Motor neuron (in vitro differentiated cells): ENCODE results near the gene MYEOV. TPM values are rescaled to one million over a fixed set of nuclear protein-coding genes. Genes with fewer than 3 reads are reported as not detected.

ENCODE experiments used
- ATAC-seq, 8 experiments: fragments of 200-7000 bp; cut with Tn5 transposase; replicated peaks in 6 of 8; 2 replicates each; pipeline ENCODE4 v1.8.0; 2021; ENCODE audit warnings: mild to moderate bottlenecking in 8 of 8, moderate library complexity in 8 of 8
- H3K27ac ChIP-seq, 2 donors: fragments of 250-450 bp; sonication (Bioruptor Pico); 2 replicates each; pipeline ENCODE4 v1.9.0; 2021; ENCODE audit warnings: antibody characterized with exemption in 2 of 2, mild to moderate bottlenecking in 2 of 2, moderate library complexity in 1 of 2
- H3K4me1 ChIP-seq, 2 donors: fragments of 250-450 bp; sonication (Bioruptor Pico); replicated peaks in 1 of 2; 2 replicates each; pipeline ENCODE4 v1.6.1; 2021; ENCODE audit warnings: antibody characterized with exemption in 2 of 2, mild to moderate bottlenecking in 2 of 2, moderate library complexity in 1 of 2
- H3K4me3 ChIP-seq, 5 donors: fragments of 250-450 bp; sonication (Bioruptor Pico); 2 replicates each; pipeline ENCODE4 v1.9.0; 2021; ENCODE audit warnings: antibody characterized with exemption in 5 of 5, mild to moderate bottlenecking in 5 of 5, moderate library complexity in 4 of 5
- WGBS, 10 experiments: fragments of 450-650 bp; shearing (Covaris generic); methylation state at CpG; one replicate each; pipeline ENCODE4 v1.0.0; 2022; 5-methylcytosine and 5-hydroxymethylcytosine counted together
- in situ Hi-C, 9 experiments: fragments of 400-800 bp; cut with MboI; loops; one replicate each; pipeline ENCODE4 v1.15.0; 2021; ENCODE audit warnings: low sequenced_read_pairs in 9 of 9, low pct_unique_long_range_greater_than_20kb in 2 of 9; ENCODE audit not compliant: unreplicated experiment in 9 of 9
- total RNA-seq, 8 experiments: library from RNA; unstranded; fragments of 300-600 nt; gene quantifications; 2 replicates each; pipeline versions ENCODE4 v1.2.3 to v1.2.4, GENCODE V29; 2022

MYEOV gene
- total RNA-seq, 8 experiments from 2014 or later = 0.05 to 59.6 (median 1.3) TPM; not detected in 1

- Histone ChIP-seq H3K4me1 (peaks cover 0 to 4% of the 10 kb centered on the region in 2 donors), H3K4me3 (no peak overlapping the region), H3K27ac (no peak overlapping the region)
- 0 to 46% (median 45%) methylated on average over 1 to 4 of the region's 8 CpGs; no CpG with 5 or more reads in 7 of the 10 experiments for WGBS, 10 experiments
- ATAC-seq = no peak
- in situ Hi-C loops = loop anchor here in 1 of 9 experiments (25.0 kb wide), 1 partner anchor 369 kb away; no protein-coding TSS in a partner anchor
These were observed 868 bp upstream of the MYEOV start for GRCh38 chr11:69293087-69293486.

DNA sequence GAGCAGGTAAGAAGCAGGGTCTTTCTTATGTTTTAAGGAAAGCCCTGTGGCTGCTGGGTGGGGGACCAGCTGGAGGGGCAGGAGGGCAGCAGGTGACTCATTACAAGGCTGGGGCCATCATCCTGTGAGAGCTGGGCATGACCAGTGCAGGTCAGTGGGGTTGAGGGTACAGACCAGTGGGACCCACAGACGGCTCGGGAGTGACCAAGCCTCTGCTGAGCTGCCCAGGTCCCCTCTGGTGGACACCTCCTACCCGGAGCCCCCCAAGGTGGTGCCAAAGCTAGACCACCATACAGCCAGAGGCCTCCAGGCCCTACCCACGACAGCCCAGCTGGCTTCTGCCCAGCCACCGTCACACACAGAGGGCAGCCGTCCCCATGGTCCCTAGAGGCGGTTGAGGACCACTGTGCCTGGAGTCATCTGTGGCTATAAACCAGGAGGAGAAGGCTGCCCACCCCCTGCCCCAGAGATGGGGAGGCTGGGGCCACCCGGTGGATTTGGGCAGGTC, 670 bp downstream of the MYEOV start:
- in situ Hi-C loops = loop anchor here in 1 of 9 experiments (25.0 kb wide), 1 partner anchor 368 kb away; no protein-coding TSS in a partner anchor
- H3K27ac ChIP-seq = no peak overlapping the region
- H3K4me1 ChIP-seq = peaks cover 0 to 4% of the 10 kb centered on the region in 2 donors
- ATAC-seq = no peak
- WGBS, 10 experiments = 94% methylated on average over 6 of the region's 8 CpGs; no CpG with 5 or more reads in 9 of the 10 experiments
- no peak overlapping the region for H3K4me3 ChIP-seq

- in situ Hi-C loops = loop anchor here in 1 of 9 experiments (25.0 kb wide), 1 partner anchor 367 kb away; no protein-coding TSS in a partner anchor
- Histone ChIP-seq H3K4me1 (peaks cover 0 to 4% of the 10 kb centered on the region in 2 donors), H3K4me3 (no peak overlapping the region), H3K27ac (no peak overlapping the region)
- ATAC-seq = no peak
- 80 to 100% (median 91%) methylated on average over 1 to 10 of the region's 31 CpGs; no CpG with 5 or more reads in 4 of the 10 experiments for WGBS, 10 experiments
These were observed 1.4 kb downstream of the MYEOV start for GRCh38 chr11:69295079-69295994.

GRCh38 chr11:69295995-69296889, 2.3 kb downstream of the MYEOV start:
- peak in 3 of 8 experiments; percentile 5 to 10 (median 6) for ATAC-seq

DNA sequence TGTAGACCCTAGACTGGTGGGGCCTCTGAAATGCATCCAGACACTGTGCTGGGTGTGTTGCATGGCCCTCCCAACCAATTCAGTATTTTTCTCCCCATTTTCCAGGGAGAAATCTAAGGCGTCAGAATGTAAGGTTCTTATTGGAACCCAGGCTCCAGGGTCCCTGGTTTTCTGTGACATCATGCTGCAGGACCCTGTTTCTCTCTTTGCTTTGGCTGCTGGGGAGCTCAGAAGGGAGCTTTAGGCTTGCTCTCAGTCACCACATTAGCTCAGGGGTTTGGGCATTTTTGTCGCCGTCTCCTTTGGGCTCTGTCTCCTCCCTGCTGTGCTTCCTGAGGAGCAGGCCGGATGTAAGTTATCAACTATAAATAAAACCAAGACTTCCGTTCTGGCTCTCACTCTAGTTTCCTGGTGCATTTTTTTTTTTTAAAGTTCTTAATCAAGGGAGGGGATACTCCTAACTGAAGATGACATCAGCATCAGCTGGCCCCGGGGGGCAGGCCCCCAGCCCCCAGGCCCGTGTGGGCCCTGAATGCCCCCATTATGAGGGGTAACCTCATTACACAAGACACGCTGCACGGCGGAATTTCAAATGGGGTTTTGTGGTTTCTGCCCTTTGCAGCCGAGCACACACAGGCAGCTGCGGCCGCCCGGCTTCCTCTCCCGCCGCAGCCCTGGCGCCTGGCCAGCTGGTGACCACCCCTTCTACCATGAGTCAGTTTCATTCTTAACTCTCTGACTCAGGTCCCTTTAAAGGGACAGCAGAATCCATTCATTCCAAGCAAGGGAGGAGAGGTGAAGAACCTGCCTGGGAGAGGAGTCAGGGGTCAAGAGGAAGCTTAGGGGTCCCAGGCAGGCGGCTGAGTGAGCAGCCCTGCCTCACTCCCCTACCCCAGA, 3.2 kb downstream of the MYEOV start:
- H3K27ac ChIP-seq = no peak overlapping the region
- in situ Hi-C loops = loop anchor here in 1 of 9 experiments (25.0 kb wide), 1 partner anchor 365 kb away; no protein-coding TSS in a partner anchor
- 0 to 92% (median 4%) methylated on average over 2 to 13 of the region's 18 CpGs; no CpG with 5 or more reads in 5 of the 10 experiments for WGBS, 10 experiments
- H3K4me1 ChIP-seq = peaks cover 0 to 9% of the 10 kb centered on the region in 2 donors
- H3K4me3 ChIP-seq = no peak overlapping the region
- peak; percentile 51 to 90 (median 82) for ATAC-seq

More at GRCh38 chr11:69295995-69296889, 2.3 kb downstream of the MYEOV start:
- in situ Hi-C loops = loop anchor here in 1 of 9 experiments (25.0 kb wide), 1 partner anchor 366 kb away; no protein-coding TSS in a partner anchor
- Histone ChIP-seq H3K27ac (no peak overlapping the region), H3K4me3 (no peak overlapping the region), H3K4me1 (peaks cover 0 to 4% of the 10 kb centered on the region in 2 donors)
- WGBS, 10 experiments = 24 to 100% (median 85%) methylated on average over 1 to 4 of the region's 18 CpGs; no CpG with 5 or more reads in 2 of the 10 experiments

- Histone ChIP-seq H3K4me1 (peaks cover 4 to 16% of the 10 kb centered on the region in 2 donors), H3K4me3 (no peak overlapping the region), H3K27ac (no peak overlapping the region)
- whole genome bisulfite sequencing, 10 experiments = 40 to 86% (median 70%) methylated on average over 2 to 12 of the region's 13 CpGs; no CpG with 5 or more reads in 2 of the 10 experiments
- ATAC-seq = peak in 2 of 8 experiments; percentile 0 to 1
- in situ Hi-C loops = loop anchor here in 1 of 9 experiments (25.0 kb wide), 1 partner anchor 364 kb away; no protein-coding TSS in a partner anchor
These were observed 3.9 kb downstream of the MYEOV start for GRCh38 chr11:69297787-69298266.

DNA sequence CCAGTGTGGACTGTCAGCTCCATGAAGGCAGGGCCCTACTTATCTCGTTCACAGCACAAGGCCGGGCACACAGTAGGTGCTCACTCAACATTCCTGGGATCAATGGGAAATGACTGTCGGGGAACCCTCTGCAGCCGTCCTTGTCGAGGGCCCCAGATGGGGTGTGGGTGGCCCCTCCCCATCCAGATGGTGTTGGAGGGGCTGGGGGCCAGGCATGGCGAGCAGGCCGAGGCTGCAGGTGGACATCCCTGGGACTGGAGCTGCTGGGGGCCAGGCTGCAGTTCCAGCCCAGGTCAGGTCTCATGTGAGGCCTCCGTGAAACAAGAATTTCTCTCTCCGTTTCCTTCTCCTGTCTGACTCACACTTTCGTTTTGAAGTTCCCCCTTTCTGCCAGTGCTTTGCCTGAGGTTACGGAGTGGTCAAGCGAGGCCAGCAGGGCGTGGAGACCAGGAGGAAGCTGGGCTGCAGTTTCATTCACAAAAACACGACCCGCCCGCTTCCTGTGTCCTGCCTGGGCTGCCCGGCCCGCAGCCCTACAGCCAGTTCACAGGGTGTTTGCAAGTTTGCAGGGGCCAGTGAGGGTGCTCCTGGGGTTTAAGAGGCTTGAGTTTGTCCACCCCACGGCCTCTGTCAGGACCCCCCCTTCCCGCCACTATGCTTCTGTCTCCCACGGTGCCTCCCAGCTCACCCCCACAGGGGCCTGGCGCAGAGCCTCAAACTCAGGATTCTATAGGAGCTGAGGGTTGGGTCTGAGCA, 4.5 kb downstream of the MYEOV start:
- peak in 3 of 8 experiments; percentile 4 to 53 (median 52) for ATAC-seq
- Histone ChIP-seq H3K4me1 (peaks cover 6 to 17% of the 10 kb centered on the region in 2 donors), H3K27ac (no peak overlapping the region), H3K4me3 (no peak overlapping the region)
- in situ Hi-C loops = loop anchor here in 1 of 9 experiments (25.0 kb wide), 1 partner anchor 364 kb away; no protein-coding TSS in a partner anchor
- WGBS, 10 experiments = 0 to 100% (median 60%) methylated on average over 1 to 8 of the region's 22 CpGs; no CpG with 5 or more reads in 4 of the 10 experiments

- in situ Hi-C loops = loop anchor here in 1 of 9 experiments (25.0 kb wide), 1 partner anchor 363 kb away; no protein-coding TSS in a partner anchor
- WGBS, 10 experiments = 68 to 100% methylated on average over 2 to 4 of the region's 11 CpGs; no CpG with 5 or more reads in 8 of the 10 experiments
- H3K4me1 ChIP-seq = peaks cover 6 to 17% of the 10 kb centered on the region in 2 donors
- H3K27ac ChIP-seq = no peak overlapping the region
- ATAC-seq = peak in 2 of 8 experiments; percentile 1
- H3K4me3 ChIP-seq = no peak overlapping the region
These were observed 5.1 kb downstream of the MYEOV start for GRCh38 chr11:69299023-69299461.

DNA sequence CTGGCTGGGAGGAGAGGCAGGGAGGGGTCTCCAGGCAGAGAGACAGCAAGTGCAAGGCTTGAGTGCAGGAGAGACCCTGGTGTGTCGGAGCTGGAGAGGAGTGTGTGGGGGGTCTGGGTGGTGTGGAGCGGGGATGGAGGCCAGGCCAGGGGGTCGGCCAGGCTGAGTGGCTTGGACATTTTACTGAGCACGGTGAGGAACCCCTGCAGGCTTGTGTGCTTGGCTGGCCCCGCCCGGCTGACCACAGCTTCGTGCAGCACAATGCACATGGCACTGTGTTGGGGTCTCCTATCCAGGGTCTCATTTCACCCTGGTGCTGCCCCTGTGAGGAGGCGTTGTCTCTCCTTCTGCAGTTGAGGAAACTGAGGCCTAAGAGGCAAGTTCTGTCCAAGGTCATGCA, 5.6 kb downstream of the MYEOV start:
- ATAC-seq = no peak
- in situ Hi-C loops = loop anchor here in 1 of 9 experiments (25.0 kb wide), 1 partner anchor 363 kb away; no protein-coding TSS in a partner anchor
- 83 to 100% methylated on average over 1 of the region's 8 CpGs; no CpG with 5 or more reads in 8 of the 10 experiments for WGBS, 10 experiments
- peaks cover 6 to 17% of the 10 kb centered on the region in 2 donors for H3K4me1 ChIP-seq
- H3K27ac ChIP-seq = no peak overlapping the region
- H3K4me3 ChIP-seq = no peak overlapping the region

DNA sequence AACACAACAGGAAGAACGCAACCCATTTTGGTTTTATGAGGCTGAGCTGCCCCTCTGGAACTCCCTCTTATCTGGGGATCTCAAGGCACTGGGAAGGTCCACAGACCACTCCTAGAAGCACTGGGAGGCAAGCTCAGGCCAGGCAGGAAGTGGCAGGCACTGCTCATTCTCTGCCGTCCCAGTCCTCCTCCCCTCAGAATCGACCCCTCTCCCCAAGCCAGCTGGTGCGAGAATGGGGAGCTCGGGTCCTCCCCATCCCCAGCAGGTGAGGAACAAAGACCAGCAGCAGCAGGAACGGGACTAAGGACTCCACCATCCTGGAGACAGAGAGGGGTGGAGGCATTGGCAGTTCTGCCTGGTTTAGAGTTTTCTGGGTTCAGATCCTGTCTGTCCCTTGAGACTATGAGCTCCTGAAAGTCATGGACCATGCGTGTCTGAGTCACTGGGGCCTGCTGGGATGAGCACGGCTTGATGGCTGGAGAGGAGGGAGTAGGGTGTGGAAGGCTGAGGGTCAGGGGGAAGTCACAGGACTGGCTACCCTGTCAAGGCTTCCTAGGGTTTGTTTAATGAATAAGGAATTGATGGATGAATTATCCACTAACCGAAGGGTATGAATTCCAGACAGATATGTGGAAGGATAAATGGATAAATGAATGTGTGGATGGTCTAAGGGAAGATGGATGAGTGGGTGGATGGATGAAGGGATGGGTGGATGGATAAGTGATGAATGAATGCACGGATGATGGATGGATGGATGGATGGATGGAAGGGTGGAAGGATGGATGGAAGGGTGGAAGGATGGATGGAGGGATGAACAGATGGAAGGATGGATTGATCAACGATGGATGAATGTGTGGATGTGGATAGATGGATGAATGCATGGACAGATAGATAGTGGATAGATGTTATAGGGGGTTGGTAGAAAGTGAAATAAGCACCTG, 6.4 kb downstream of the MYEOV start:
- in situ Hi-C loops = no loop called here
- 42 to 100% (median 80%) methylated on average over 2 to 5 of the region's 11 CpGs for WGBS, 10 experiments
- H3K27ac ChIP-seq = no peak overlapping the region
- peaks cover 6 to 17% of the 10 kb centered on the region in 2 donors for H3K4me1 ChIP-seq
- no peak overlapping the region for H3K4me3 ChIP-seq
- ATAC-seq = peak in 2 of 8 experiments; percentile 3 to 6
